ENCODE data around the gene SLC25A38.

- TF ChIP-seq, protein P1, sequence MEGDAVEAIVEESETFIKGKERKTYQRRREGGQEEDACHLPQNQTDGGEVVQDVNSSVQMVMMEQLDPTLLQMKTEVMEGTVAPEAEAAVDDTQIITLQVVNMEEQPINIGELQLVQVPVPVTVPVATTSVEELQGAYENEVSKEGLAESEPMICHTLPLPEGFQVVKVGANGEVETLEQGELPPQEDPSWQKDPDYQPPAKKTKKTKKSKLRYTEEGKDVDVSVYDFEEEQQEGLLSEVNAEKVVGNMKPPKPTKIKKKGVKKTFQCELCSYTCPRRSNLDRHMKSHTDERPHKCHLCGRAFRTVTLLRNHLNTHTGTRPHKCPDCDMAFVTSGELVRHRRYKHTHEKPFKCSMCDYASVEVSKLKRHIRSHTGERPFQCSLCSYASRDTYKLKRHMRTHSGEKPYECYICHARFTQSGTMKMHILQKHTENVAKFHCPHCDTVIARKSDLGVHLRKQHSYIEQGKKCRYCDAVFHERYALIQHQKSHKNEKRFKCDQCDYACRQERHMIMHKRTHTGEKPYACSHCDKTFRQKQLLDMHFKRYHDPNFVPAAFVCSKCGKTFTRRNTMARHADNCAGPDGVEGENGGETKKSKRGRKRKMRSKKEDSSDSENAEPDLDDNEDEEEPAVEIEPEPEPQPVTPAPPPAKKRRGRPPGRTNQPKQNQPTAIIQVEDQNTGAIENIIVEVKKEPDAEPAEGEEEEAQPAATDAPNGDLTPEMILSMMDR (IDR thresholded peaks at IDR 0.05), result no peak
- TF ChIP-seq POLR2A (IDR thresholded peaks at IDR 0.05), result no peak
These were observed 1.5 kb downstream of the SLC25A38 start for GRCh38 chr3:39384665-39385000.
